Measurements from ENCODE around the gene RNF208.

RNF208 gene

DNA sequence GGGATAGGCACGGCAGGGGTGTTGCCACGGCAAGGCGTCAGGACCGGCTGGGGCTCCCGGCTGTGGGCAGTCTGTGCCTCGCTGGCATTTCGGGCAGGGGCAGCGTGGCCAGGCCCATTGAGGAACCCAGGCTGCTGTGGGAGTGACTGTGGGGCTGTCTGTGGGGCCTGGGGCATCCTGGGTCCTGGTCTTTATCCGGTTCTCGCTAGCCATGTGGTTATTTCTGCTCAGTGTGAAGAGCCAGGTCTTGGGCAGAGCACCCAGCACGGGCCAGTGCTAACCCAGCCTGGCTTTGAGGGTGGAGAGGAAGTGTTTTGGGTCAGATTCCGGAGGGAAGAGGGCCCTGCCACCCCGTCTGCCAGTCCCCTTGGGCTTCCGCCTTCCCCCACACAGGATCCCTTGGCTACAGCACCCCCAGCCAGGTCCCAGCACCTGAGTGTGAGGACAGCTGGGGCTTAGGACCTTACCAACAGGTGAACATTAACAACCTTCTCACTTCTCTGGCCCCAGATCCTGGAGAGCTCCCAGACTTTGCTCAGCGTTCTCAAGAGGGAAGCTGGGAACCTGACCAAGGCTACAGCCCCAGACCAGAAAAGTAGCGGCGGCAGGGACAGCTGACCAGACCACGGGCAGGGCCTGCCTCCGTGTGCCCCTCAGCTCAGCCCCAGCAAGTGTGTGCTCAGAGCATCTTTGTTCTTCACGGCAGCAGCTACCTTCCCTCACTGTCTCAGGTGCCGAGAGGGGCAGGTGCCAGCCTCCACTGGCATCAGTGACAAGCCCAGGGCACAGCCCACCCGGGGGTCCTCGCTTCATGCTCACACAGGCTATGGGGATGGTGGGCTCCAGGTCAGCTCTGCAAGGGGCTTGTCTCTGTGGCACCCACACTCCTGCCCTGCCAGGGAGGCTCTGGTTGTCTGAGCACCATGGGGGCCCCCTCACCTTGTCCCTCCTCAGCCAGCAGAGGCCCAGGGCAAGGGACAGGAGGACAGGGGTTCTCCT, 32.4 kb downstream of the RNF208 start:
- DNase-seq = no peak

DNA sequence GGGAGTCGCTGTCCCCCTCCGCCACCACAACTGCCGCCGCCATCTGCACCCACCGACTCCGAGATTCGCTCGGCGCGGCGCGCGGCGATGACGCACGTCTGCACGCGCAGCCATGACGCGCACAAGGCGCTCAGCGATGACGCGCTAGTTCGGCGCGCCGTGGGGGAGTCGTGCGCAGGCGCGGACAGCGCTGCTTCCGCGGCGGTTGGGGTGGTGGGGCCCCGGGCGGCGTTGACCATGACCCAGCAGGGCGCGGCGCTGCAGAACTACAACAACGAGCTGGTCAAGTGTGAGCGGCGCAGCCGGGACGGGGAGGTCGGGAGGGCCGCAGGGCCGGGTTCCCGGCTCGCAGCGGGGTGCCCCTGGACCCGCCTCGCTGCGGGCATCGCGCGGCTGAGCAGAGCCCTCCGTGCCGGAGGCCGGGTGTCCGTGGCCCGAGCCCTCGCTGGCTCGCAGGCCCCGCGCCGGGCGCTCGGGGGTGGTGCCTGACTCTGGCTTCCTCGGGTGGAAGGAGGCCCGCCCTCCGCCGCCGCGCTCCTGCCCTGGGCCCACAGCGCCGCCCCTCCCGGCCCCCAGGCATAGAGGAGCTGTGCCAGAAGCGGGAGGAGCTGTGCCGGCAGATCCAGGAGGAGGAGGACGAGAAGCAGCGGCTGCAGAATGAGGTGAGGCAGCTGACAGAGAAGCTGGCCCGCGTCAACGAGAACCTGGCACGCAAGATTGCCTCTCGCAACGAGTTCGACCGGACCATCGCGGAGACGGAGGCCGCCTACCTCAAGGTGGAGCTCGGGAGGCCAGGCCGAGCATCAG, 33.3 kb downstream of the RNF208 start, which contains the start of the genes ANAPC2 and SSNA1:
TSS of gene ANAPC2 (minus strand) at position 71 of the 807 bp plus-strand sequence. CDS start at position 43, 28 bp downstream.
TSS of gene SSNA1 (plus strand) at position 187 of the 807 bp plus-strand sequence. CDS start at position 238, 51 bp downstream.
- DNase-seq = peak; percentile 96

DNA sequence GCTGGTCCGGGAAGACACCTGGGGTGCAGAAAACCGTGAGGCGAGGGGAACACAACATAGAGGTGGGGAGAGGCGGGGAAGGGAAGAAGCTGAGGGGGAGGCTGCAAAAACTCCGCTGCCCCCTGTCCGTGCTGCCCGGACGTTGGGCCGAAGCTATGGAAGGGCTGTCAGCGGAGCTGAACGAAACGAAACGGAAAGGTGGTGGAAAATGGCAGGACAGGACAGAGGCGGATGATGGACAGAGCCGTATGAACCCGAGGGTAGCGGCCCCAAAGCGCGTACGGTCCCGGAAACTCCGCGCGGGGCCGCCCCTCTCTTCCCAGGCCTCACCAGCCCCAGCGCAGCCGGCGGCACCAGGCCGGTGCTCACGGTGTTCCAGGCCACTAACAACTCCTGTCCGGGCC, 34.0 kb downstream of the RNF208 start:
- no peak for DNase-seq

DNA sequence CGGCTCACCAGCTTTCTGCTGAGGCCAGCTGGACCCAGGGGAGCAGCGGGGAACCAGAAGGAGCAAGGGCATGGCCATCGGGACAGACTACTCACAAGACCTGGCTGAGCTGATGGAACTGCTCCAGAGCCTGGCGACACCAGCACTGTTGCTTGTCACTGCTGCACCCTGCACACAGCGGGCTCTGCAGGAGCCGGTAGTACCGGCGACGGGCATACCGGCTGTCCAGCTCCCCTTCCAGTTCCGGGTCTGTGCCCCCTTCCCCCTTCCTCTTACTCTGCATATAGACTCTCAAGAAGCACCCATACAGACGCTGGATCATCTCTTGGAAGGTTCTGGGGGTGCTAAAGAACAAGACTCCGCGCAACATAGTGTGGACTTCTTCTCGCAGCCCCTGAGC, 34.7 kb downstream of the RNF208 start:
- DNase-seq = no peak

DNA sequence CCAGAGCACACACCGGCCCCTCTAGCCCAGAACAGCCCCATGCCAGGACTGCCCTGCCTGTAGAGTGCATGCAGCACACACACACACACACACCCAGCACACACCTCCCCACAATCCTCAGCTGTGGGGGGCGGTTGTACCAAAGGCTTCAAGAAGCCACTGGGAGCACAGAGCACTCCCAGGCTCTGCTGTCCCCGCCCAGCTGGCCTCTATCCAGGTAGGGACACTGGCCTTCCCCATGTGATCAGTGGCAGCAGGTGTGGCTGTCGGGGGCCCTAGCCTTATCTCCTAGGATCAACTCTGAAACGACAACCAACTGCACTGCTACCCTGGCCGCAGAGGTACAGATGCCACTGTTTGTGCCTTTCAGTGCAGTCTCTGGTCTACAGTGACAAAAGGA, 35.7 kb downstream of the RNF208 start:
- DNase-seq = no peak

DNA sequence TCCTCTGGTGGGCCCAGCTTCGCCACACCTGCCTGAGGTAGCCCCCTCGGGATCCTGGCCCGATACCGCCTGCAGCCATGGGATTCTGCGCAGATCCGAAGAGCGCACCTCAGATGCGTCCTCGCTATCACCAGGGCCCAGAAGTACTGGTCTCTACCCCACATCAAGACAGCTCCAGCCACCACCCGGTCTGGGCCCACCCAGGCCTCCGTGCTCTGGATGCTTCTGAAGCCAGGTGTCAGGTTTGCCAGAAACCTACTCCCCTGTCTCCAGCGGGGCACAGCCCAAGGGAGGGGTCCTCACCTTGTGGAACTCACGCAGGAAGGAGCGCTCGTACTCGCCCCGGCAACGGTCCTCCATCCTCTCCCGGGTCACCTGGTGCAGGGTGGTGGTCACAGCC, 36.1 kb downstream of the RNF208 start:
- no peak for DNase-seq

DNA sequence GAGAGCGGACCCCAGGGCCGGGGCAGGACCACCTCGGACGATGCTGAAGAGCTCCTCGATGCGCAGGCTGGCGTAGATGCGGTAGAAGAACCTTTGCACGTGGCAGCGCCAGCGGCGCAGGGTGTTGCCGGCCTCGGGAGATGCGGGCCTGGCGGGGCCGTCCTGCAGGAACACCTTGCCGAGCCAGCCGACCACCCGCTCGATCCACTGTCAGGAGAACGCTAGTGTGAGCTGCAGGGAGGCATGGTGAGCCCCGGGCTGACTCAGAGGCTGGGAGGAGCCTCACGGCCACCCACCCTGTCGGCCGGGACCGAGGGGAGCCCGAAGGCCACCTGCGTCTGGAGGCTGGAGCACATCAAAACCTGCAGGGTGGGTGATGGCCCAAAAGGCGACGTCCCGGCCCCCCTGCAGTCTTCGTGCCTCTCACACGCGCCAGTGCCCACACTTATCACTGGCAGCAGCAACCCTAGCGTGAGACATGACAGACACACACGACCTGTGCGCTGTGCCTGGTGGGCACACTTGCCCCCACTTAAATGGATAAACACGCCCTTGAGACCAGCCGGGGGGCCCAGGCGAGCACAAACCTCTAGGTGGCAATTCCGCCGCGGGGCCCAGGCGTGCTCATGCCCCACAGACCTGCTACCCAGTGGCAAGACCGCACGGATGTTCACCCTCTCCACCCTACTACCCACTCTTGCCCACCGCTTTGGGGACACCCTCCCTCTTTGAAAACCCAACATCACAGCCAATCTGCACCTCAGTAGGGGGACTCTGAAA, 37.0 kb downstream of the RNF208 start:
- no peak for DNase-seq

DNA sequence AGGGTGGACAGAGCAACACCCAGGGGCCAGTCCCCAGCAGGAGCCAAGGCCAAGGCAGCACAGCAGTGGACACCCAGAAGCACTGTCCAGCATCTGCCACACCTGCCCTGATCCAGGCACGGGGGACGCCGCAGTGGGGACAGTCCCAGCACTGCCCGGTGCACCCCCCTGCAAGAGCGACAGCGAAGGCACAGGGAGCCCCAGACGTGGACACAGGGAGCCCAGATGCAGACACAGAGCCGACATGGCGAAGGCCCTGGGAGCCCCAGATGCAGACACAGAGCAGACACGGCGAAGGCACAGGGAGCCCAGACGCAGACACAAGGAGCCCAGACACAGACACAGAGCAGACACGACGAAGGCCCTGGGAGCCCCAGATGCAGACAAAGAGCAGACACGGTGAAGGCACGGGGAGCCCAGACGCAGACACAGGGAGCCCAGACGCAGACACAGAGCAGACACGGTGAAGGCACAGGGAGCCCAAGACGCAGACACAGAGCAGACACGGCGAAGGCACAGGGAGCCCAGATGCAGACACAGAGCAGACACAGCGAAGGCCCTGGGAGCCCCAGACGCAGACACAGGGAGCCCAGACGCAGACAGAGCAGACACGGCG, 38.0 kb downstream of the RNF208 start:
- DNase-seq = no peak

DNA sequence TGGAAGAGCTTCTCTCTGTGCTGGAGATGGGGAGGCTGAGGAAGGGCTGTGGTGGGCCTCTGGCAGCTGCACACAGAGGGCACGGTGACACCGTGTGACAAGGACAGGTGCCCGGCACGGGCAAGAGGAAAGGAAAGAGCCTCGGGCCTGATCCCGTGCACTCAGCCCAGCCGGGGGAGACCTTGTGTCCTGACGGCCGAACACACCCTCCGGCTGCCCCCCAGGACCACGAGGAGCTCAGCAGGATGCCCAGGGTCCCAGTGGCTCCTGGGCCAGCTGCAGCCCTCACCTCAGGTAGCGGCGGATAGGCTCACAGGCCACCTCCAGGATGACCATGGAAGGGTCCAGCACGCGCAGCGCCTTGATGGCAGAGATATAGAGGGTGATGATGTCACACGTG, 39.2 kb downstream of the RNF208 start:
- DNase-seq = no peak

DNA sequence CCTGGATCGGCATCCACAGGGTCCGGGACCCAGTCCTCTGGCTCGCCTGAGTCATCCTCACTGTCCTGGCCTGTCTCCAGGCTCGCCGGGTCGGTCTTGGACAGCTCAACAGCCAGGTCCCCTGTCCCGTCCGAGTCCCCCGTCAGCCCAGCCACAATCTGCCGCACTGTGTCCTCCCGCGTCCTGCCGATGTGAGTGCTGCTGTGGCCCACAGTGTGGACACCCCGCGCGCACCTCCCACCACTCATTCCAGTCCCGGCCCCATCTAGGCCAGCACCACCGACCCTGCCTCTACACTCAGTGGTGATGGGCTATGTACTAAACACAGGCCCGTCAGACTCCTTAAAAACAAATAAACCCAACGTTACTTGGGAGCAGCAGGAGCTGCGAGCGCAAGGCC, 40.4 kb downstream of the RNF208 start:
- DNase-seq = no peak

DNA sequence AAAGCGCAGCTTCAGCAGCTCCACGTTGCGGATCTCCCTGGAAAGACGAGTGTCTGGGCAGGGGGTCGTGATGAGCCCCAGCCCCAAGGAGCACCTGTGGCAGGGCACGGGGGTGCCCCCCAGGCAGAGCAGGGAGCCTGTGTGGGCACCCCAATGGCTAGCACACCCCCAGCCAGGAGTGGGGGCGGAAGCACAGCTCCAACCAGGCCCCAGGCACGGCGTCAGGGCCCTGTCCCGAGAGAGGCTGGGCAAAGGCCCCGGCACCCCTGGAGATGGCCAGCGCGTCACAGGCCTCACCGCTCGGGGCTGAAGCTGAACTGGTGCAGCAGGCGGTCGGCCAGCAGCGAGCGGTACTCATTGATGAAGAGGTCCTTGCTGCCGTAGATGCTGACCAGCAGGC, 41.5 kb downstream of the RNF208 start:
- DNase-seq = no peak

DNA sequence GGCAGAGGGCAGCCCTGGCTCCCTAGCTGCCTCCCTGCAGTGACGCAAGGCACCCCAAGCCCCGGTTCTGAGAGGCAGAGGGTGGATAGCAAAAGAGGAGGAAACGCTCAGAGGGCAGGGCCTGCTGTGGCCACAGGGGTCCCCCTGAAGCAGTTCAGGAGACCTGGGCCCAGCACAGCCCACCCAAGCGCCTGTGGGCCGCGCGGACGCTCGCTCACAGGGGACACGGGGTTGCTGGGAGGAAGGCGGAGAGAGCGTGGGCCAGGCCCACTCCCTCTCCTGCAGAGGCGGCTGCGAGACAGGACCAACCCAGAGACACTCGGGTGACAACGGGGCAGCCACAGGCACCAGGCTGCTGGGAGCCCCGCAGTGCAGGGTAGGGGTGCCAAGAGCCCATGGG, 42.3 kb downstream of the RNF208 start:
- DNase-seq = no peak

DNA sequence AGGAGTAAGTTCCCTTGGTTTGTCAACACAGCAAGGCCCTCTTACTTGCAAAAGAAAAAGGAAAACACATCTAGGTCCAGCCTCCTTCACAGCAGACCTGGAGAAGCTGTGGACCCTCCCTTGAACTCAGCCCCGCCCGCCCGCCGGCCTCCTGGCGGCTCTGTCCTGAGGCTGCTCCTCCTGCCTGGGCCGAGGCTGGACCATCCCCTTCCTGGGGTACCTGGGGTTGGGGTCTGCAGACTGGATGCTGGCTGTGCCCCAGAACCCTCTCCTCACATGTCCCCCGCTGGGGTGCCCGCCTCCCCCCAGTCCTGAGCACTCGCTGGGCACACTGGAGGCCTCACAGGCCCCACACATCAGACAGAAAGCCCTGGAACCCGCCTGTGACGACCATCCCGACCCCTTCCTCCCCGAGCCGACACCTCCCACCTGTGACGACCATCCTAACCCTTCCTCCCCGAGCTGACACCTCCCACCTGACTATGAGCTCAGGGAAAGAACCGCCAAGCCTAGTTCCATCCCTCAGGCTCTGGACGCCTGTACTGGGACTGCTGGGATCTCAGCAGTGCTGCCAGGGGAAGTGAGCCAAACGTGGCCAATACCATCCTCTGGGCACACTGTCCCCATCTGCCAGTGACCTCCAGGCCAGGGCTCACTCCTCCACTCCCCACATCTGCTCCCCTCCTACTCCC, 43.0 kb downstream of the RNF208 start:
- DNase-seq = no peak

DNA sequence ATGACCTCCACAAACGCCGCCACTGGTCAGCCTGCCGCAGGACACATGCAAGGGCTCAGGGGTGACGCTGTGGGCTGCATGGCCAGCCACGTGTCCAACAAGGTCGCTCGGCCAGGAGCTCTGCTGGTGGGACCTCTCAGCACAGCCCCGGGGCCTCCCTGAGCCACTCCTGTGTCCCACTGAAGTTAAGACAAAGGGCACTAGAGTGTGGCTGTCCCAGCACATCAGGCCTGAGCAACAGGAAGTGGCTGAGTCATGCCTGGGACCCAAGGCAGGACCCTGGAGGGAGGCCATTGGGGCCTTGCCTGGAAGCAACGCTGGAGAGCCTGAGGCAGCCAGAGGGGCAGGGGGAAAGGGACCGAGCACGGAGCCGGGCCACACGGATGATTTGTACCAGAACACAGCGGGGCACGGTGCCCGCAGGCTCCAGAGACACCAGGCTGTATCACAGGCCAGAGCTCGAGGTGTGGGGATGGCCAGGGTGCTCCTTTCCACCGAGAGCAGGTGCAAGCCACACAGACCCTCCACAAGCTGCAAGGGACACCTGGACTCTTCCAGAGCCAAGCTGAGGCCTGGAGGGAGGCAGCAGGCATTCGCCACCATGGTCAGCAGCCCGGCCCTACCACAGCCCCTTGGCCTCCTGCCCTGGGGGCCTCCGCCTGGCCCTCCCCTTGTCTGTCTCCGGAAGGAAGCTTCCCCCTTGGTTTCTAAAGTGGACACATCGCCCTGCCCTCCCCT, 43.7 kb downstream of the RNF208 start:
- DNase-seq = no peak

DNA sequence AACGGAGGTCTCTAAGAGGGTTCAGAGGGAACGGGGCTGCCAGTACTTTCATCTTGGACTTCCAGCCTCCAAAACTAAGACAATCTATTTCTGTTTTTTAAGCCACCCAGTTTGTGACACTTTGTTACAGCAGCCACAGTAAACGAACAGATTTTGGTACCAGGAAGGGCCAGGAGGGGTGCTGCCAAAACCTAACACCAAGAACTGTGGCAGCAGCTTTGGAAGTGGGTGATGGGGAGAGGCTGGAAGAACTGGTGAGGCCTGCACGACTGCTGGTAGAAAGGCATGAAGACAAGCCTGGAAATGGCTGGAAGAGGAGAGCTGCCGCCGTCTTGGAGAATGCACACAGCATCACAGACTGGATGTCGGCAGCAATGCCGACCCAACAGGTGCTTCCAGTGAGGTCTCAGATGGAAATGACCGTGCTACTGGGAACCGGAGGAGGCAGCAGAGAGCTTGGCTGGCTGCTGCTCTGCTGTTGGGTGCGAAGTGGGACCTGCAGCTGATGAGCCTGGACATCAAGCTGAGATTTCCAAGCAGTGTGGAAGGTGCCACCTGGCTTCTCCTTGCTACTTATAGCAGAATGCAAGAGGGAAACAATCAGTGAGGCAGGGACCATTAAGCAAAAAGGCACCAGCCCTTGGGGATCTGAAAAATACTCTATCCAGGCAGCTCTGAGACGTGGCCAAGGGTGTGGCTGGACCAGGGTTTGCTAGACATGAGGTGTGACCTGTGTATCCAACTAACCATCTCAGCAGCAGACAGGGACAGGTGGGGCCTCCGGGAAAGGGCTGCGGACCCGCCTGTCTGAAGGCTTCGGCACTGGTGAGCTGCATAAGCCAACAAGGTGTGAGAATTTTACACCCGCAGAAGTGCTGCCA, 45.5 kb downstream of the RNF208 start:
- DNase-seq = no peak

DNA sequence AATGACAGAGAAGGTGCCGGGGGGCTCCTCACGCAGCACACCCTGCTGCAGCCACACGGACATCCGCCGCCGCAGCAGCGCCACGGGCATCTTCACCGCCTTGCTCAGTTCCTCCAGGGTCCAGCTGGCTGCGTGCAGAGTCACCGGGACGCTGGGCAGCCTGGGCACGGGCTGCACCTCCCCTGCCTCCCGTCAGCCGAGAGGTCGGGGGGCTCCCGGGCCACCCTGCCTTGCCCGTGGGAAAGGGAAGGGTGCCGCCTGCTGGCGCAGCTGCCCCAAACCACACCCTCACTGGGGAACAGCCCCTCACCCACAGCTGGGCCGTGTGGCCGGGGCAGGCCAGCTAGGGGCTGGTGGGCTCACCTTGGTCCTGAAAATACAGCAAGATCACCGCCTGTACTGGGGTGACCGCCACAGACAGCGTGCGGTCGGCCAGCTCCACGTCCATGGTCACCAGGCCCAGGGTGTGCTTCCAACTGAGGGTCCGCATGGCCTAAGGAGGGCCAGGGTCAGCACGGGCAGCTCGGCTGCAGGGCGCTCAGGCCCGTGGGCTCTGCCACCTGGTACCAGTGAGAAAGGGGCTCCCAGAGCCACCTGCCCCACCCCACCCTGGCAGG, 46.6 kb downstream of the RNF208 start:
- no peak for DNase-seq

DNA sequence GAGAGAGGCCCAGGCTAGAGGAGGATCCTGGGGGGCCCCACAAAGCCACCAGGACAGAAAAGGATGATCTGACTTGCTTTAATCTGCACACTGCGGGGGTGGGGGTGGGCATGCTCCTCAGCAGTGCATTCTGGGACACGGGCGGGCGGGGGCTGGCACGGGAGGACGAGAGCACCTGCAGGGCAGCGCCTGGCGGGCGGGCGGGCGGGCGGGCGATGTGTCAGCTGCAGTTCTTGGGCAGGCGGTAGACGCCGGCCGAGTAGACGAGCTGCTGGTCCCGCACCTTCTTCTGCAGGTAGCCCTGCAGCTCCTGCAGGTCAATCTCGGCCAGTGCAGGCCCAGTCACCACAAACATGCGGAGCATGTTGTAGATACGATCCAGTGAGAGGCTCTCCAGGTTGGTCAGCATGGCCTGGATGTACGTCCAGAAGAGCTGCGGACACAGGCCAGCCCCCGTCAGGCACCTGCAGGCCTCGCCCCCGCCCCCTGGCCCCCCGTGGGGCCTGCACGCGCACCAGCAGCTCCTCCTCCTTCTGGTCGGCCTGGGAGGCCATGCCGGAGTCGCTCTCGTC, 47.2 kb downstream of the RNF208 start:
- no peak for DNase-seq

DNA sequence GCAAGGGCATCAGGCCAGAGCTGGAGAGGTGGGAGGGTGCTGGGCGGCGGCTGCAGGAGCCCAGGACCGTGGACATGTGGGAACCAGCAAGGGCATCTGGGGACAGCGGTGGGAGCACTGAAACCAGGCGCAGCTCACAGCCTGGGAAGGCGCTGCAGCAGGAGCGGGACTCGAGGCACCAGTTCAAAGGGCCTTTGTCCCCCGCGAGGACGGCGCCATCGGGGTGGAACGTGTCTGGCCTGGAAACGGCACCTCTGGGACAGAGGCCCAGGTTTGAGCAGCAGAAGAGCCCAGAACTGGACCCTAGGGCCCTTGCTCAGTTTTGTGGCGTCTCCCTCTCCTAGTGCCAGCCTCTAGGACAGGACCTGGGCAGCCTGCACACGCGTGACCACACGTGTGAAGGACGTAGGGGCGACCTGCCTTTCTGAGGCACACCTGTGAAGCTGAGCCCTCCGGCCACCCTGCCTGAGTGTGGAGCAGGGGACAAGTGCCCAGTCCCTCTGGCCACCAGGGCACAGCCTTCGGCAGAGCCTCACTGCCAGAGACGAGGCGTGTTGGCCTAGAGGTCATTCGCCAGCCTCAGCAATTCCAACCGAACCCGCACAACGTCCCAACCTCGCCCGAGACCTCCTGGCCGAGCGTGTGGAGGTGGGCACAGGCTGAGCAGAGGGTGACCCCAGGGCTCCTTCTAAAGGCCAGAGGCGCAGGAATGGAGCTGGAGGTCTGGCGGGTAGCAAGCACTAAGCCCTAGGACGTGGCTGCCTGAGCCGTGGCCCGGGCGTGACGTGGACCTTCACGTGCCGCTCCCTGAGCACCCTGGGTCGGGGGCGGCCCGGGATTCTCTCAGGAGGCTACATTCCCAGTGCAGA, 48.0 kb downstream of the RNF208 start:
- no peak for DNase-seq

All from NCI-H774 (cell line).